D341Med (cell line): ENCODE data around the gene PDCD5.
A peak's percentile ranks its signal among the peaks of the same experiment; 100 is the strongest.
"Not testable (repeated sequence)": the region's sequence is repeated elsewhere in the genome, so short reads cannot be mapped to it uniquely, and the experiment has no call there.

ENCODE experiments used
- DNase-seq: peaks from one replicate; pipeline ENCODE4 v3.0.0; 2012; ENCODE audit warnings: low spot score

Gene PDCD5, protein sequence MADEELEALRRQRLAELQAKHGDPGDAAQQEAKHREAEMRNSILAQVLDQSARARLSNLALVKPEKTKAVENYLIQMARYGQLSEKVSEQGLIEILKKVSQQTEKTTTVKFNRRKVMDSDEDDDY

GRCh38 chr19:32580901-32581704 lies at the start of gene PDCD5:
Gene PDCD5 (plus strand): TSS chr19:32581190. CDS start chr19:32581262, 72 bp downstream.
- DNase-seq: peak; percentile 98

DNA sequence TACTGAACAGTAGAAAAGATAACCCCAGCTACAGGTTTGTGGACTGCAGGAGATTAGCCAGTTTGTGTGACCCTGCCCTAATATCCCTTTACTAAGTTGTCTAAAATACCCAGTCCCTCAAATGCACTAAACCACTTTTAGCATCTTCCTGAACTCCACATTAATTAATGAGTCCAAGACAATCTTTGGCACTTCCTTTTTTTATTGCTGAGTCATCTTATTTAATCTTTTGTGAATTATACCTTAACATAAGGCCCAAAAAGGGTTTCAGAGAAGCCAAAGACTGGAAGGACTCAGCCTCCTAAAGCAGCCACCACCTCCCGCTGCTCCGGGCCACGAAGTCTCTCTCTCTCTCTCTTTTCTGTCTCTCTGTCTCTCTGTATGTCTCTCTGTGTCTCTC lies 48.8 kb upstream of the PDCD5 start:
- DNase-seq: no peak

GRCh38 chr19:32537580-32537979 lies 43.4 kb upstream of the PDCD5 start:
- DNase-seq: no peak

DNA sequence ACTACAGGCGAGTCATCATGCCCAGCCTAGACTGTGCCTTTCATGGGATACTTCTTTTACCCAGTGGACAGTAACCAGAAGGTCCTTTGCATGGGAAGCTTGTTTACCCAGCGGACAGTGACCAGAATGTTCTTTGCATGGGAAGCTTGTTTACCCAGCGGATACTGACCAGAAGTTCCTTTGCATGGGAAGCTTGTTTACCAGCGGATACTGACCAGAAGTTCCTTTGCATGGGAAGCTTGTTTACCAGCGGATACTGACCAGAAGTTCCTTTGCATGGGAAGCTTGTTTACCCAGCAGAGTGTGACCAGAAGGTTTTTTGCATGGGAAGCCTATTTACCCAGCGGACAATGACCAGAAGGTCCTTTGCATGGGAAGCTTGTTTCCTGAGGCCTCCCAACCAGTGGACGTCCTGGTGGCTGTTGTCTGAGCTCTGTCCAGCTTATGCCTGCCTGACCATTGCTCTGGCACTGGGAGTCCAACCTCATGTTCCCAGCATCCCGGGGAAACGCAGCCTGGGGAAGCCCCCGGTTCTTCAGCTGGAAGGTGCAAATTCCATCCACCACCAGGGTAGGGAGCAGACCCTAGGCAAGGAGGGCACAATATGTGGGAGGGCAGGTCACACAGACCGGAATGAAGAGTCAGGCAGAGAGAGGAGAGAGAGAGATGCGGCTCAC lies 41.6 kb upstream of the PDCD5 start:
- DNase-seq: no peak

DNA sequence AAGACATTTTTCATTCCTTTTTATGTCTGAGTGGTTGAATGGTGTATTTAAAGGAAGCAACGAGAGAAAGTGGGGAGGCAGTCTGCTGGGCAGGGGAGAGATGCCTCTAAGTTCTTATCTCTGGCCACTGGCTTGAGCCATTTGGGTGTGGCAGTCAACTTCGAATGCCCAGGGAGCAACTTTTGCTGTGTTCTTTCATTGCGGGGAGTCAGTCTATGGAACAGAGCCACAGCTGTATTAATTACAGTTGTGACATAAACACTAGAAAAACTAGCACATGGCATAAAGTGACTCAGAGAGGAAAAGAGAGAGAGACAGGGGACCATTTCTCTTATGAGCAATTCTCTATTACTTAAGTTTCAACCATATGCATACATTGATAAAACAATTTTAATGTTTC lies 40.4 kb upstream of the PDCD5 start:
- DNase-seq: no peak

DNA sequence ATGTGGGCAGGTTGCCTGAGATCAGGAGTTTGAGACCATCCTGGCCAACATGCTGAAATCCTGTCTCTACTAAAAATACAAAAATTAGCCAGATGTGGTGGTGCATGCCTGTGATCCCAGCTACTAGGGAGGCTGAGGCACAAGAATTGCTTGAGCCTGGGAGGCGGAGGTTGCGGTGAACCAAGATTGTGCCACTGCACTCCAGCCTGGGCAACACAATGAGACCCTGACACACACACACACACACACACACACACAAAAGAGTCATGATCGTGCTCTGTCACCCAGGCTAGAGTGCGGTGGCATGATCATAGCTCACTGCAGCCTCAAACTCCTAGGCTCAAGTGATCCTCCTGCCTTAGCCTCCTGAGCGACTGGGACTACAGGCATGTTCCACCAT lies 39.6 kb upstream of the PDCD5 start:
- not testable (repeated sequence) for DNase-seq

- DNase-seq: no peak
Observed at GRCh38 chr19:32542477-32543108, 38.4 kb upstream of the PDCD5 start.

DNA sequence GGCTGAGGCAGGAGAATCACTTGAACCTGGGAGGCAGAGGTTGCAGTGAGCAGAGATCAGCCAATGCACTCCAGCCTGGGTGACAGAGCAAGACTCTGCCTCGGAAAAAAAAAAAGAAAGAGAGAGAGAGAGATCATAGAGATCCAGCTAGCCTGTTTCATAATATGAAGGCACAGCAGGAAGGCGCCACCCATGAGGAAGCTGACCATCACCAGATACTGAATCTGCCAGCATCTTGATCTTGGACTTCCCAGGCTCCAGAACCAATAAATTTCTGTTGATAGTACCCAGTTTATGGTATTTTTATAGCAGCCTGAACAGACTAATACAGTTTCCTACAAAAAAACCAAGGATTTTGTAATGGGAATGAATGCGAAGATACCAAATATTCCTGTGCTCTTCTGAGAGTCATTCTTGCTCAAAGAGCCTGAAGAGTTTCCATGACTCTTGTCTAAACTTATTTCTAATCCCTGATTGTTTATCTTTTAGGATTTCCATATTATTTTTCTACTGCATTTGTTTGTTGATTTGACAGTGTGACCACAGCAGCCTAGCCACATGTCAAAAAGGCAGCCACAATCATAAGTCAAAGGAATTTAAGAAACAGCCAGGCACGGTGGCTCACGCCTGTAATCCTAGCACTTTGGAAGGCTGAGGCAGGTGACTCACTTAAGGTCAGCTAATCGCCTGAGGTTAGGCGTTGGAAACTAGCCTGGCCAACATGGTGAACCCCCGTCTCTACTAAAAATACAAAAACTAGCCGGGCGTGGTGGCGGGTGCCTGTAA lies 37.7 kb upstream of the PDCD5 start:
- no peak for DNase-seq

GRCh38 chr19:32544917-32545316 lies 36.1 kb upstream of the PDCD5 start:
- no peak for DNase-seq

GRCh38 chr19:32550666-32551065 lies 30.3 kb upstream of the PDCD5 start:
- DNase-seq: no peak

- DNase-seq: no peak
Observed at GRCh38 chr19:32555786-32556185, 25.2 kb upstream of the PDCD5 start.

DNA sequence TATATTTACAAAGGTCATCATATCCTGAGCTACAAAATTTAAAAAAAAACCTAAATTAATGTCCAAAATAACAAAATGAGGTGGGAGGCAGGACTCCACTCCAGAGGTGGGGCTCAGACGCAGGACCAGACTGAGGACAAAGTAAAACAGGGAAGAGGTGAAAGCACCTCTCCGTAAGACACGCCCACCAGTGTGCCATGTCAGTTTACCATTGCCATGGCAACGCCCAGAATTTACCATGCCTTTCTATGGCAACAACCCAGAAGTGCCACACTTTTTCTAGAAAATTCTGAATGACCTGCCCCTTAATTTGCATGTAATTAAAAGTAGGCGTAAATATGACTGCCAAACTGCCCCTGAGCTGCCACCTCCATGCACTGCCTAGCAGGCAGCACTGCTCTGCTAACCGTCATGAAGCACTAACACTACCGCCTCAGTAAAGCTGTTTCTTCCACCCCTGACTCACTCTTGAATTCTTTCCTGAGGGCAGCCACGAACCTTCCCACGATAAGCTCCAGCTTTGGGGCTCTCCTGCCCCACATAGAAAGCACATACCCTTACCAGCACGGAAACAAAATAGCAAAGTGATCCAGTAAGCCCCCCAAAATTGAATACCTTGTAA lies 22.3 kb upstream of the PDCD5 start:
- DNase-seq: no peak

DNA sequence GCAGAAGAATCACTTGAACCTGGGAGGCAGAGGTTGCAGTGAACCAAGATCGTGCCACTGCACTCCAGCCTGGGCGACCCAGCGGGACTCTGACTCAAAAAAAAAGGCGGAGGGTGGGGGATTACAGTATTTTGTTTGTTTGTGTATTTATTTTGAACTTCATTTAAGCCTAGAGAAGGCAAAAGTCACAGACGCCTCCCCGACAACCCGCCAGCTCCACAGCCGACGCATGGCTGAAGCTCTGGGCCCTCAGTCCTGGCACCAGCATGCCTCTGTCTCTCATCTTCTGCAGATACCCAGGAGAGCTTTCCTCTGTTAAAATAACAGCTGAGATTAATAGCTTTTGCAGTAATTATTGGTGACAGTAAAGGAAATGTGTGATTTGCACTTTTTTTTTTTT lies 17.2 kb upstream of the PDCD5 start:
- DNase-seq: no peak

DNA sequence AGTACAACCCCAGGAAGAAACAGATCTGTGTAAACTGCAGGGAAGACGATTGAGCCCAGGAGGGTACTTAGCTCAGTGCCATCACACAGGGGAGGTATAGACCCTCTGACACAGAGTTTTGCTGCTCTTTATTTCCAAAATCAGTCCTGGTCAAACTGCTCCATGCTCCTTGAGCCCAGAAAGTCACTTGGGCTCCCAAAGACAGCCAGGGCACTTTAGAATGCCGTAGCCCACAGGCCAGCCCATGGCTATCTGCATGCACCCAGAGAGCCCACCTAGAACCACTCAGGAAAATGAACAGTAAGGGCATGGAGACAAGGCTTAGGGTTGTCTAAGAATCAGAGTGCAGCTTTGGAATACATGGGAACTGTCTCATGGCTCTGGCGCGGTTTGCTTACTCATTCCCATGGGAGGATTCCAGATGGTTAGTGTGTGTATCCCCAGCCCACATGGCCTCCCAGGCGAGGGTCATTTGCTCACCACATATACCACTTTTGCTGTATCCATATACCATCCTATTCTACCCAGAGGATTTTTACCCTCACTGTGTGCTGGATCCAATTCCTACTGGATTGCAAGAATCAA lies 14.7 kb upstream of the PDCD5 start:
- DNase-seq: no peak

GRCh38 chr19:32567486-32567885 lies 13.5 kb upstream of the PDCD5 start:
- no peak for DNase-seq

- peak; percentile 77 for DNase-seq
Observed at GRCh38 chr19:32570081-32570785, 10.8 kb upstream of the PDCD5 start.

DNA sequence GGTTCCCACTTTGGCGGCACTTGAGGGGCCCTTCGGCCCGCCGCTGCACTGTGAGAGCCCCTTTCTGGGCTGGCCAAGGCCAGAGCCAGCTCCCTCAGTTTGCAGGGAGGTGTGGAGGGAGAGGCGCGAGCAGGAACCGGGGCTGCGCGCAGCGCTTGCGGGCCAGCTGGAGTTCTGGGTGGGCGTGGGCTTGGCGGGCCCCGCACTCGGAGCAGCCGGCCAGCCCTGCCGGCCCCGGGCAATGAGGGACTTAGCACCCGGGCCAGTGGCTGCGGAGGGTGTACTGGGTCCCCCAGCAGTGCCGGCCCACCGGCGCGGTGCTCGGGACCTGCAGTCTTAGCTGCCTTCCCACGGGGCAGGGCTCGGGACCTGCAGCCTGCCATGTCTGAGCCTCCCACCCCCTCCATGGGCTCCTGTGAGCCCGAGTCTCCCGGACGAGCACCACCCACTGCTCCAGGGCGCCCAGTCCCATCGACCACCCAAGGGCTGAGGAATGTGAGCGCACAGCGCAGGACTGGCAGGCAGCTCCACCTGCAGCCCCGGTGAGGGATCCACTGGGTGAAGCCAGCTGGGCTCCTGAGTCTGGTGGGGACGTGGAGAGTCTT lies 9.4 kb upstream of the PDCD5 start:
- not testable (repeated sequence) for DNase-seq

- not testable (repeated sequence) for DNase-seq
Observed at GRCh38 chr19:32572700-32573491, 8.1 kb upstream of the PDCD5 start.

GRCh38 chr19:32573492-32573794 lies 7.5 kb upstream of the PDCD5 start:
- no peak for DNase-seq
